K562 (cell line): ENCODE measurements around the gene ZNF23. TPM values are rescaled to one million over a fixed set of nuclear protein-coding genes. Genes with fewer than 3 reads are reported as not detected.

Source experiments
- ATAC-seq: fragments of 200-7000 bp; cut with Tn5 transposase; 3 replicates; pipeline ENCODE4 v1.9.1; 2020; ENCODE audit warnings: moderate library complexity
- BruUV-seq: library from RNA; stranded (reverse); fragments of 400-500 nt; replicated peaks from 2 replicates; lab custom pipeline; 2021; lab: Mats Ljungman, UMichigan
- CTCF ChIA-PET: fragments of 300-600 bp; formaldehyde crosslinking; extraction: SDS; loops from one replicate; lab custom pipeline; 2021; ENCODE audit warnings: low intra/inter-chr PET ratio; lab: Yijun Ruan, JAX
- POLR2A ChIA-PET: fragments of 300-600, 350-650 bp; sonication (Branson Sonifier 250); formaldehyde crosslinking; extraction: SDS; loops from one replicate; lab custom pipeline; 2021; ENCODE audit warnings: antibody characterized with exemption, inconsistent platforms; lab: Yijun Ruan, JAX
- DNase-seq, 4 experiments: peaks; one replicate each; pipeline versions ENCODE4 v3.0.0 to v3.0.0-alpha.2; 2011 to 2018; ENCODE audit warnings: low spot score in 3 of 4, mixed read lengths in 3 of 4; ENCODE audit errors: extremely low read depth in 1 of 4
- FAIRE-seq: peaks from 2 replicates; lab custom pipeline; 2011; peaks lifted over from hg19 to GRCh38; lab: Jason Lieb, UNC
- H2AFZ ChIP-seq: 2 replicates; pipeline ENCODE4 v1.6.0; 2011; ENCODE audit warnings: low read depth, low read length, control low read depth, inconsistent platforms
- H3K27ac ChIP-seq: fragments of 200-600 bp; 3 replicates; pipeline ENCODE4 v1.8.0; 2011; ENCODE audit warnings: low read depth, mild to moderate bottlenecking, control low read depth, inconsistent platforms, low read length, moderate library complexity, mixed read lengths; ENCODE audit errors: extremely low read depth
- H3K27me3 ChIP-seq, 2 experiments: fragments of 300-600 bp in 1 of 2; 2 replicates in 1 of 2; 3 replicates in 1 of 2; pipeline versions ENCODE4 v1.6.0 to v1.8.0; 2011; ENCODE audit warnings: inconsistent platforms in 2 of 2, low read length in 2 of 2, mild to moderate bottlenecking in 1 of 2, mixed read lengths in 1 of 2, moderate library complexity in 1 of 2; ENCODE audit not compliant: control insufficient read depth in 2 of 2, insufficient read depth in 2 of 2
- H3K36me3 ChIP-seq: fragments of 300-600 bp; 3 replicates; pipeline ENCODE4 v1.8.0; 2011; ENCODE audit warnings: mild to moderate bottlenecking, low read length, inconsistent platforms; ENCODE audit not compliant: control insufficient read depth, insufficient read depth
- H3K4me1 ChIP-seq, 2 experiments: fragments of 200-600 bp in 1 of 2; replicated peaks in 1 of 2; 2 replicates in 1 of 2; 3 replicates in 1 of 2; pipeline versions ENCODE4 v1.5.1 to v1.8.0; 2011; ENCODE audit warnings: inconsistent platforms in 2 of 2, low read length in 2 of 2, mild to moderate bottlenecking in 1 of 2, mixed read lengths in 1 of 2, moderate library complexity in 1 of 2; ENCODE audit not compliant: control insufficient read depth in 2 of 2, insufficient read depth in 2 of 2
- H3K4me2 ChIP-seq: 2 replicates; pipeline ENCODE4 v1.6.1; 2011; ENCODE audit warnings: low read length, control low read depth, inconsistent platforms, mixed read lengths; ENCODE audit not compliant: insufficient read depth
- H3K4me3 ChIP-seq: fragments of 200-600 bp; sonication (generic), shearing (Covaris generic); 2 replicates; pipeline ENCODE4 v1.5.1; 2016; ENCODE audit warnings: control low read depth, inconsistent platforms
- H3K79me2 ChIP-seq: fragments of 200-600 bp; 3 replicates; pipeline ENCODE4 v1.8.0; 2011; ENCODE audit warnings: low read length, inconsistent platforms; ENCODE audit not compliant: control insufficient read depth, insufficient read depth
- H3K9ac ChIP-seq, 2 experiments: 2 replicates each; pipeline versions ENCODE4 v1.6.0 to v1.6.1; 2011; ENCODE audit warnings: low read depth in 2 of 2, low read length in 2 of 2, control low read depth in 1 of 2, inconsistent platforms in 1 of 2, mild to moderate bottlenecking in 1 of 2, mixed read lengths in 1 of 2; ENCODE audit not compliant: insufficient read depth in 1 of 2
- H3K9me1 ChIP-seq: one replicate; pipeline ENCODE4 v1.6.0; 2011; ENCODE audit warnings: inconsistent platforms, mild to moderate bottlenecking, low read length, moderate library complexity; ENCODE audit not compliant: control insufficient read depth, insufficient read depth
- H3K9me3 ChIP-seq: replicated peaks from 2 replicates; pipeline ENCODE4 v1.5.1; 2011; ENCODE audit warnings: low read depth, low read length, inconsistent platforms; ENCODE audit not compliant: control insufficient read depth, insufficient read depth
- H4K20me1 ChIP-seq: replicated peaks from 2 replicates; pipeline ENCODE4 v1.6.1; 2011; ENCODE audit warnings: low read length, inconsistent platforms, mixed read lengths; ENCODE audit not compliant: control insufficient read depth, insufficient read depth
- ESRRB ChIP-seq: fragments of 250-450 bp; sonication (Bioruptor Pico); IDR thresholded peaks from 2 replicates; pipeline ENCODE4 v1.5.0; 2020; ENCODE audit warnings: mild to moderate bottlenecking, moderate library complexity, borderline replicate concordance
- LARP7 ChIP-seq: fragments of 450-650 bp; IDR thresholded peaks from 2 replicates; pipeline ENCODE4 v1.6.1; 2016
- MTA2 ChIP-seq: fragments of 450-650 bp; IDR thresholded peaks from 2 replicates; pipeline ENCODE4 v1.6.1; 2016; ENCODE audit warnings: low read depth
- WGBS: fragments of 100-300 bp; shearing (Covaris generic); methylation state at CpG from one replicate; pipeline ENCODE4 v1.1.6; 2016; ENCODE audit warnings: low coverage, mixed read lengths; ENCODE audit not compliant: insufficient coverage; ENCODE audit errors: missing lambda C conversion rate; 5-methylcytosine and 5-hydroxymethylcytosine counted together
- in situ Hi-C: fragments of 300-500 bp; cut with MboI; formaldehyde crosslinking; loops from 4 replicates; pipeline ENCODE4 v1.15.0; 2018; ENCODE audit warnings: inconsistent platforms, mixed read lengths
- intact Hi-C: fragments of 100-400 bp; cut with micrococcal nuclease; formaldehyde crosslinking; loops from 2 replicates; pipeline ENCODE4 v1.14.2; 2022
- polyA plus RNA-seq, 8 experiments: library from polyadenylated mRNA; depleted of rRNA in 4 of 8; stranded (reverse) in 5 of 8; unstranded in 3 of 8; fragments of >200 nt; fragmentation: Nextera tagmentation in 2 of 8; fragmentation: Illumina TruSeq in 1 of 8; extraction: Ambion mirVana in 2 of 8; extraction: Trizol in 1 of 8; gene quantifications; 2 replicates each; pipeline versions ENCODE4 v1.2.1 to v1.2.3, GENCODE V29; 2011 to 2014; ENCODE audit warnings: inconsistent platforms in 1 of 8, missing spikeins in 1 of 8
- total RNA-seq, 7 experiments: library from RNA; depleted of rRNA in 6 of 7; stranded (reverse); fragments of >200 nt in 6 of 7; fragmentation: Illumina TruSeq in 2 of 7; extraction: Trizol in 2 of 7; gene quantifications; 2 replicates each; pipeline versions ENCODE4 v1.2.1 to v1.2.3, GENCODE V29; 2011 to 2021; ENCODE audit warnings: low replicate concordance in 1 of 7
- TF ChIP-seq, protein P1 (sequence below): fragments of 450-650 bp; IDR thresholded peaks from 2 replicates; pipeline ENCODE4 v1.6.1; 2018; ENCODE audit warnings: mild to moderate bottlenecking, low read depth; ENCODE audit not compliant: partially characterized antibody
- TF ChIP-seq, protein P2 (sequence below): sonication (generic); formaldehyde crosslinking; IDR thresholded peaks from 2 replicates; pipeline ENCODE4 v1.8.1; 2022; ENCODE audit warnings: missing genetic modification reagents
- TF ChIP-seq, protein P3 (sequence below): sonication (generic); formaldehyde crosslinking; IDR thresholded peaks from 2 replicates; pipeline ENCODE4 v1.8.1; 2023; ENCODE audit warnings: mild to moderate bottlenecking, missing genetic modification reagents, moderate library complexity

The ZNF23 gene
- total and polyA plus RNA-seq, 9 of the 15 experiments (the other 6 are each of a cell fraction or from before 2014, with no cell fraction given) = 4.7 to 13.4 (median 11.2) TPM

DNA sequence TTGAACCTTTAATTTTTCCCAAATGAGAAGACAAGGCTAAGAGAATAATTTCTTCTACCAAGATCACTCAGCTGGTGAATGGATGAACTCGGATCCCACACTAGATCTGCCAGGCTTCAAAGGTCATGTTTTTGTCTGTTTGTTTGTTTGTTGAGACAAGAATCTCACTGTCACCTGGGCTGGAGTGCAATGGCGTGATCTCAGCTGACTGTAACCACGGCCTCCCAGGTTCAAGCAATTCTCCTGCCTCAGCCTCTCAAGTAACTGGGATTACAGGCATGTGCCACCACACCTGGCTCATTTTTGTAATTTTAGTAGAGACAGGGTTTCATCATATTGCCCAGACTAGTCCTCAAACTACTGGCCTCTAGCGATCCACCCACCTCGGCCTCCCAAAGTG, 20.5 kb upstream of the ZNF23 start:
- Histone ChIP-seq H3K36me3 (no peaks in the 10 kb centered on the region), H3K79me2 (no peaks in the 10 kb centered on the region), H3K9ac (no peak overlapping the region), H4K20me1 (no peaks in the 10 kb centered on the region), H3K4me2 (no peak overlapping the region), H3K27ac (no peak overlapping the region), H3K4me3 (no peak overlapping the region), H3K4me1 (peaks cover 2 to 4% of the 10 kb centered on the region in 2 experiments; a peak in 3 of 5 replicates), H3K9me1 (no peaks in the 10 kb centered on the region), H3K9me3 (no peaks in the 10 kb centered on the region), H3K27me3 (no peaks in the 10 kb centered on the region), H2AFZ (no peak overlapping the region)
- POLR2A ChIA-PET = interaction anchor here (0.8 to 1.6 kb wide), 2 partner anchors 53 to 55 kb away, joined by 3 to 5 read pairs; no protein-coding TSS in a partner anchor
- TF ChIP-seq, protein P1, sequence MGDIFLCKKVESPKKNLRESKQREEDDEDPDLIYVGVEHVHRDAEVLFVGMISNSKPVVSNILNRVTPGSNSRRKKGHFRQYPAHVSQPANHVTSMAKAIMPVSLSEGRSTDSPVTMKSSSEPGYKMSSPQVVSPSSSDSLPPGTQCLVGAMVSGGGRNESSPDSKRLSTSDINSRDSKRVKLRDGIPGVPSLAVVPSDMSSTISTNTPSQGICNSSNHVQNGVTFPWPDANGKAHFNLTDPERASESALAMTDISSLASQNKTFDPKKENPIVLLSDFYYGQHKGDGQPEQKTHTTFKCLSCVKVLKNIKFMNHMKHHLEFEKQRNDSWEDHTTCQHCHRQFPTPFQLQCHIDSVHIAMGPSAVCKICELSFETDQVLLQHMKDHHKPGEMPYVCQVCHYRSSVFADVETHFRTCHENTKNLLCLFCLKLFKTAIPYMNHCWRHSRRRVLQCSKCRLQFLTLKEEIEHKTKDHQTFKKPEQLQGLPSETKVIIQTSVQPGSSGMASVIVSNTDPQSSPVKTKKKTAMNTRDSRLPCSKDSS = no peak
- TF ChIP-seq MTA2 = no peak
- TF ChIP-seq, protein P2, sequence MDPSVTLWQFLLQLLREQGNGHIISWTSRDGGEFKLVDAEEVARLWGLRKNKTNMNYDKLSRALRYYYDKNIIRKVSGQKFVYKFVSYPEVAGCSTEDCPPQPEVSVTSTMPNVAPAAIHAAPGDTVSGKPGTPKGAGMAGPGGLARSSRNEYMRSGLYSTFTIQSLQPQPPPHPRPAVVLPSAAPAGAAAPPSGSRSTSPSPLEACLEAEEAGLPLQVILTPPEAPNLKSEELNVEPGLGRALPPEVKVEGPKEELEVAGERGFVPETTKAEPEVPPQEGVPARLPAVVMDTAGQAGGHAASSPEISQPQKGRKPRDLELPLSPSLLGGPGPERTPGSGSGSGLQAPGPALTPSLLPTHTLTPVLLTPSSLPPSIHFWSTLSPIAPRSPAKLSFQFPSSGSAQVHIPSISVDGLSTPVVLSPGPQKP = no peak
- TF ChIP-seq ESRRB (CRISPR knock-in tag) = no peak
- TF ChIP-seq LARP7 = no peak
- TF ChIP-seq, protein P3, sequence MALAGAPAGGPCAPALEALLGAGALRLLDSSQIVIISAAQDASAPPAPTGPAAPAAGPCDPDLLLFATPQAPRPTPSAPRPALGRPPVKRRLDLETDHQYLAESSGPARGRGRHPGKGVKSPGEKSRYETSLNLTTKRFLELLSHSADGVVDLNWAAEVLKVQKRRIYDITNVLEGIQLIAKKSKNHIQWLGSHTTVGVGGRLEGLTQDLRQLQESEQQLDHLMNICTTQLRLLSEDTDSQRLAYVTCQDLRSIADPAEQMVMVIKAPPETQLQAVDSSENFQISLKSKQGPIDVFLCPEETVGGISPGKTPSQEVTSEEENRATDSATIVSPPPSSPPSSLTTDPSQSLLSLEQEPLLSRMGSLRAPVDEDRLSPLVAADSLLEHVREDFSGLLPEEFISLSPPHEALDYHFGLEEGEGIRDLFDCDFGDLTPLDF (CRISPR knock-in tag) = no peak
- intact Hi-C loops (no loop called here), in situ Hi-C loops (no loop called here)
- CTCF ChIA-PET = no interaction called here
- no TSS peak for BruUV-seq
- WGBS = 43% methylated on average over 5 of the region's 5 CpGs
- FAIRE-seq = no peak
- no peak for ATAC-seq
- DNase-seq = no peak
